BLaER1 treated with 17β-estradiol and CSF1 and Interleukin-3, amounts not matched to agents 10 nM and 100 nM (cell line): ENCODE measurements around the gene RNF138.

Experiments
- H3K27ac ChIP-seq, 11 experiments: shearing (Covaris generic); formaldehyde crosslinking; 2 replicates each; pipeline ENCODE4 v1.8.1; 2022
- H3K27me3 ChIP-seq, 11 experiments: shearing (Covaris generic); formaldehyde crosslinking; 2 replicates each; pipeline ENCODE4 v1.8.1; 2022
- H3K36me3 ChIP-seq, 11 experiments: shearing (Covaris generic); formaldehyde crosslinking; 2 replicates each; pipeline ENCODE4 v1.8.1; 2022
- H3K4me1 ChIP-seq, 10 experiments: shearing (Covaris generic); formaldehyde crosslinking; 2 replicates each; pipeline ENCODE4 v1.8.1; 2022
- H3K4me2 ChIP-seq, 11 experiments: shearing (Covaris generic); formaldehyde crosslinking; 2 replicates each; pipeline ENCODE4 v1.8.1; 2022
- H3K4me3 ChIP-seq, 10 experiments: shearing (Covaris generic); formaldehyde crosslinking; 2 replicates each; pipeline ENCODE4 v1.8.1; 2022
- H3K9ac ChIP-seq, 11 experiments: shearing (Covaris generic); formaldehyde crosslinking; 2 replicates each; pipeline ENCODE4 v1.8.1; 2022
- H3K9me3 ChIP-seq, 11 experiments: shearing (Covaris generic); formaldehyde crosslinking; replicated peaks in 1 of 11; 2 replicates each; pipeline ENCODE4 v1.8.1; 2022
- H4K20me1 ChIP-seq, 11 experiments: shearing (Covaris generic); formaldehyde crosslinking; 2 replicates each; pipeline ENCODE4 v1.8.1; 2022
- Cebpa-rat ChIP-seq, 11 experiments: shearing (Covaris generic); IDR thresholded peaks; 2 replicates each; pipeline ENCODE4 v1.8.1; 2022

The RNF138 gene

GRCh38 chr18:32110005-32110404, 18.3 kb downstream of the RNF138 start:
- Histone ChIP-seq H3K9ac (no peak overlapping the region), H3K27ac (no peak overlapping the region), H3K36me3 (peaks cover 35 to 100% (median 95%) of the 10 kb centered on the region in 11 experiments), H3K27me3 (no peaks in the 10 kb centered on the region), H3K4me3 (no peak overlapping the region), H3K4me1 (peaks cover 0 to 19% (median 7%) of the 10 kb centered on the region in 10 experiments; a peak in 6 of 20 replicates), H4K20me1 (peaks cover 82 to 100% (median 100%) of the 10 kb centered on the region in 11 experiments), H3K4me2 (no peak overlapping the region), H3K9me3 (no peaks in the 10 kb centered on the region)
- no peak for TF ChIP-seq Cebpa-rat (IDR thresholded peaks at IDR 0.05)

GRCh38 chr18:32111706-32112105, 20.0 kb downstream of the RNF138 start:
- TF ChIP-seq Cebpa-rat (IDR thresholded peaks at IDR 0.05) = no peak
- Histone ChIP-seq H3K9me3 (no peaks in the 10 kb centered on the region), H3K4me2 (no peak overlapping the region), H3K36me3 (peaks cover 51 to 100% (median 96%) of the 10 kb centered on the region in 11 experiments), H4K20me1 (peaks cover 82 to 100% (median 100%) of the 10 kb centered on the region in 11 experiments), H3K27me3 (no peaks in the 10 kb centered on the region), H3K4me1 (peaks cover 0 to 19% (median 7%) of the 10 kb centered on the region in 10 experiments; a peak in 6 of 20 replicates), H3K9ac (no peak overlapping the region), H3K4me3 (no peak overlapping the region), H3K27ac (no peak overlapping the region)

- no peak overlapping the region for H3K4me2 ChIP-seq
- peaks cover 62 to 100% (median 98%) of the 10 kb centered on the region in 11 experiments for H3K36me3 ChIP-seq
- no peak for TF ChIP-seq Cebpa-rat (IDR thresholded peaks at IDR 0.05)
- no peak overlapping the region for H3K9ac ChIP-seq
- no peaks in the 10 kb centered on the region for H3K9me3 ChIP-seq
- peaks cover 76 to 100% (median 99%) of the 10 kb centered on the region in 11 experiments for H4K20me1 ChIP-seq
- H3K27me3 ChIP-seq = no peaks in the 10 kb centered on the region
- H3K4me1 ChIP-seq = peaks cover 0 to 19% (median 7%) of the 10 kb centered on the region in 10 experiments; a peak in 6 of 20 replicates
- no peak overlapping the region for H3K27ac ChIP-seq
- no peak overlapping the region for H3K4me3 ChIP-seq
Observed at GRCh38 chr18:32112826-32113225, 21.2 kb downstream of the RNF138 start.

GRCh38 chr18:32114293-32114942, 22.7 kb downstream of the RNF138 start:
- Histone ChIP-seq H4K20me1 (peaks cover 72 to 100% (median 98%) of the 10 kb centered on the region in 11 experiments), H3K4me2 (no peak overlapping the region), H3K36me3 (peaks cover 77 to 100% (median 98%) of the 10 kb centered on the region in 11 experiments), H3K27ac (no peak overlapping the region), H3K9me3 (no peaks in the 10 kb centered on the region), H3K9ac (no peak overlapping the region), H3K4me1 (peaks cover 0 to 15% (median 6%) of the 10 kb centered on the region in 10 experiments; a peak in 6 of 20 replicates), H3K4me3 (no peak overlapping the region), H3K27me3 (no peaks in the 10 kb centered on the region)
- TF ChIP-seq Cebpa-rat (IDR thresholded peaks at IDR 0.05) = no peak

- Histone ChIP-seq H3K9me3 (no peaks in the 10 kb centered on the region), H3K36me3 (peaks cover 91 to 100% (median 98%) of the 10 kb centered on the region in 11 experiments), H3K4me1 (no peaks in the 10 kb centered on the region), H3K4me2 (no peak overlapping the region), H3K9ac (no peak overlapping the region), H3K27me3 (no peaks in the 10 kb centered on the region), H3K4me3 (no peak overlapping the region), H3K27ac (no peak overlapping the region), H4K20me1 (peaks cover 46 to 96% (median 81%) of the 10 kb centered on the region in 11 experiments; a peak in 21 of 22 replicates)
- no peak for TF ChIP-seq Cebpa-rat (IDR thresholded peaks at IDR 0.05)
Observed at GRCh38 chr18:32122039-32122438, 30.4 kb downstream of the RNF138 start.

GRCh38 chr18:32126538-32126937, 34.9 kb downstream of the RNF138 start:
- Histone ChIP-seq H3K4me2 (no peak overlapping the region), H3K36me3 (peaks cover 87 to 100% (median 98%) of the 10 kb centered on the region in 11 experiments), H3K9me3 (no peaks in the 10 kb centered on the region), H3K4me1 (no peaks in the 10 kb centered on the region), H3K9ac (no peak overlapping the region), H3K27ac (no peak overlapping the region), H3K4me3 (no peak overlapping the region), H4K20me1 (peaks cover 25 to 65% (median 53%) of the 10 kb centered on the region in 11 experiments; a peak in 21 of 22 replicates), H3K27me3 (no peaks in the 10 kb centered on the region)
- no peak for TF ChIP-seq Cebpa-rat (IDR thresholded peaks at IDR 0.05)

GRCh38 chr18:32135625-32136024, 44.0 kb downstream of the RNF138 start:
- H3K4me2 ChIP-seq = no peak overlapping the region
- H3K27ac ChIP-seq = no peak overlapping the region
- no peak overlapping the region for H3K9ac ChIP-seq
- TF ChIP-seq Cebpa-rat (IDR thresholded peaks at IDR 0.05) = no peak
- no peaks in the 10 kb centered on the region for H3K4me1 ChIP-seq
- H4K20me1 ChIP-seq = peaks cover 0 to 5% (median 0%) of the 10 kb centered on the region in 11 experiments; a peak in 3 of 22 replicates
- peaks cover 31 to 54% (median 43%) of the 10 kb centered on the region in 11 experiments for H3K36me3 ChIP-seq
- H3K27me3 ChIP-seq = no peaks in the 10 kb centered on the region
- H3K9me3 ChIP-seq = peaks cover 7 to 22% (median 12%) of the 10 kb centered on the region in 11 experiments
- H3K4me3 ChIP-seq = no peak overlapping the region

GRCh38 chr18:32138332-32138982, 46.8 kb downstream of the RNF138 start:
- H4K20me1 ChIP-seq = peaks cover 0 to 5% (median 0%) of the 10 kb centered on the region in 11 experiments; a peak in 1 of 22 replicates
- no peak for TF ChIP-seq Cebpa-rat (IDR thresholded peaks at IDR 0.05)

GRCh38 chr18:32139835-32140283, 48.2 kb downstream of the RNF138 start:
- Histone ChIP-seq H3K9me3 (peaks cover 7 to 22% (median 12%) of the 10 kb centered on the region in 11 experiments), H3K4me3 (no peak overlapping the region), H3K4me2 (no peak overlapping the region), H4K20me1 (no peaks in the 10 kb centered on the region), H3K4me1 (no peaks in the 10 kb centered on the region), H3K27ac (no peak overlapping the region), H3K36me3 (peaks cover 0 to 12% (median 4%) of the 10 kb centered on the region in 11 experiments; a peak in 9 of 22 replicates), H3K9ac (no peak overlapping the region), H3K27me3 (no peaks in the 10 kb centered on the region)
- TF ChIP-seq Cebpa-rat (IDR thresholded peaks at IDR 0.05) = no peak

More at GRCh38 chr18:32138332-32138982, 46.8 kb downstream of the RNF138 start:
- Histone ChIP-seq H3K4me3 (no peak overlapping the region), H3K9me3 (peaks cover 7 to 22% (median 12%) of the 10 kb centered on the region in 11 experiments), H3K27me3 (no peaks in the 10 kb centered on the region), H3K4me2 (no peak overlapping the region), H3K36me3 (peaks cover 4 to 26% (median 15%) of the 10 kb centered on the region in 11 experiments; a peak in 21 of 22 replicates), H3K9ac (no peak overlapping the region), H3K27ac (no peak overlapping the region), H3K4me1 (no peaks in the 10 kb centered on the region)
